Measurements from ENCODE around the gene HSPD1. TPM values are rescaled to one million over a fixed set of nuclear protein-coding genes. Genes with fewer than 3 reads are reported as not detected.

HSPD1 gene
- total RNA-seq = 82.0 and 125 TPM in 2 replicates

DNA sequence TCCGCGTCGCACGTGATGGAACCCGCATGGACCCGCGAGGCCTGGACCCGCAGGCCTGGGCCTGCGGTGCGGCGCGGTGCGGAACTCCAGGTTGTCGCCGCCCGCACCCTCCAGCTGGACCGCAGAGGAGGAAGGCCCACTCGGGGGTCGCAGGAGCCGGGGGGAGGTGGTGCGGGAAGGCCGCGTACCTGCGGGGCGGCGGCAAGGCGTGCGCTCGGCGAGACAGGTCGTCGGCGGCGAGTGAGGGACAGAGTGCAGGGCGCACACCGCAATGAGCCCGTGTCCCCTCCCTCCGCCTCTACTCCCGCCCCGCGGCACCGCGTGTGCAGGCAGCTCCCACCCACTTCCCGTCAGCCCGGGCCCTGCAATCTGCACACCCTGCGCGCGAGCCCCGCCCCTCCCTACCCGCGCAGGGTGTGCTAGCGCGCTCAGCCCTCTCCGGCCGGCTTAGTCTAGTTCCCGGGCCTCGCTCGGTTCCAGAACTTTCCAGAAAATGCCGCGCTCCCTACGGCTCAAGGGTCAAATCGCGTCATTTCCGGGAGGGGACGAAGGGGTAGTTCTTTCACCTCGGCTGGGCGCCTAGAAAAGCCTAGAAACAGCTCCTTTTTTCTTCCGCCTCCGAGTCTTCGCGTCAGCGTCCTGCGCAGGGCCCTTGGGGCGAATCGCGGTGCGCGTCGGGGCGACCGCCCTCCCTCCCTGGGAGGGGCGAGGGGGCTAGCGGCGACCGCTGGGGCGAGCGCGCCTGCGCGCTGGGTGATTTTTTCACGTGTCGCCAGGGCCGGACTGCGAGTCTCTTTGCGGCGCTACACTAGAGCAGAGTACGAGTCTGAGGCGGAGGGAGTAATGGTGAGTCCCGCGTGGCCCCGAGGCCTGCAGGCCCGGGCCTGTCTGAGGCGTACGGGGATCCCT is at the start of gene HSPD1, which contains the start of gene HSPE1:
Gene HSPD1, minus strand, starts transcription at position 247 of the 909 bp plus-strand sequence. CDS start 992 bp downstream, outside the sequence.
Gene HSPE1, plus strand, starts transcription at position 786 of the 909 bp plus-strand sequence. Its CDS starts 58 bp downstream, at position 844.

DNA sequence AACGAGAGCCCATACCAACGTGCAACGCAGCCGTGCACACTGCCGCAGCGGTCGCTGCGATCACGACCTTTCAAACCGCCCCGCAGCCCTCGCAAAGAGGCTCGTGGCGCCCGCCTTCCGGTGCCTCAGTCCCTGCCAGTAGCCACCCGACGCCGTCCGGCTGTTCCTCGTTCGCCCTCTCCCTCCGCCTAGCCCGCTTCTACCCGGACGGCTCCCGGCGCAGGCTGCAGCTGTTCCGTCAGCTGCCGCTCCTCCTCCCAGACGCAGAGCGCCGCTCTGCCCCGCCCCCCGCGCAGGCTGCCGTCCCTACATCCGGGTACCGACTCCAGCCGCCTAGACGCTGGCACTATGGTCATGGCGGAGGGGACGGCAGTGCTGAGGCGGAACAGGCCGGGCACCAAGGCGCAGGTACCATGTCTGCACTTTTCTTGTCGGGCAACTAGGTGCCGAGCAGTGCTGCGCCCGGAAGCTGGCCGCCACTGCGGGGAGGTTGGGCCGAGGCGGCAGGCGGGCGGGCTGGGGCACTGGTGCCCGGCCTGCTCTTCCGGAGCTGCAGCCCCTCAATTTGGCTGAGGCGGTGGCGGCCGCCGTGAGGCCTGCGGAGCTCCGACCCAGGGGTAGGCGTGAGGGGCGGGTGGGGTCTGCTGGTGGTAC is 16.2 kb upstream of the HSPD1 start, which contains the start of gene MOB4:
Gene MOB4, plus strand, starts transcription at position 328 of the 654 bp plus-strand sequence. Its CDS starts 21 bp downstream, at position 349.

DNA sequence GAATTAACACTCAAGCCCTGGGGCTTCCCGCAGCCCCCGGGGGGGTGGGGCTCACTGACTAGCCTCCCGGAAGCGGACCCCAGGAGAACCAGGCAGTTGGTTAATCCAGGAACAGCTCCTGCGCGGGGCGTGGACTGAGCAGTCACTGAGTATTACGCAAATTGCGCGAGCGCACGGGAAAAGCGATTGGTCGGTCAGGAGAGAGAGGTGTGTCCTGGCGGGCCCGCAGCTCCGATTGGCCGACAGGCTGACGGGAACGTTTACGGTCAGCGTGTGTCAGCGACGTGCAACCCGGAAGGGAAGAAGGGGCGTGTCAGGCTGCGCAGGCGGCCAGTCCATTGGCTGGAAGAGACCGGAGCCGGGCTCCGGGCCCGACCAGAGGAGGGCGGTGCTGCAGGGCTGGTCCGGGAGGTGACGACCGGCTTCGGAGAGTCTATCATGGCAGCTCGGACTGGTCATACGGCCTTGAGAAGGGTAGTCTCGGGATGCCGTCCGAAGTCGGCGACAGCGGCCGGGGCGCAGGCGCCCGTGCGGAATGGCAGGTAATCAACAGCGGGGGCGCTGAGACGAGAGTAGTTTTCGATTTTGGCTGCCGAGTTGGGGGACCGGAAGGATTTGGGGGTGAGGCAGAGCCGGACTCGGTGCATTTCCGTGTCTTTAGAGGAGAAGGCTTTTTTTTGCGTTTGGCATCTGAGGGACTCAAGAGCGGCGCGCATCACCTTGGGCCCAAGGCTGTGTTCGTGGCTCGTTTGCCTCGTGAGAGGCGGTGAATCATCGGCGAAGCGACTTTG is 46.3 kb downstream of the HSPD1 start, which contains the start of gene COQ10B:
Gene COQ10B, plus strand, starts transcription at position 430 of the 791 bp plus-strand sequence. Its CDS starts 9 bp downstream, at position 439.

Other genes starting within 250 kb of the HSPD1 start
- gene ANKRD44, start 189.1 kb downstream of the HSPD1 start, total RNA-seq = 6.9 and 9.5 TPM in 2 replicates
- gene SF3B1, start 64.8 kb downstream of the HSPD1 start, total RNA-seq = 220 TPM in 2 replicates
- 25.2 and 39.7 TPM in 2 replicates for gene COQ10B, start 46.3 kb downstream of the HSPD1 start, total RNA-seq
- 30.6 and 51.2 TPM in 2 replicates for gene HSPE1, start 539 bp upstream of the HSPD1 start, total RNA-seq
- 27.0 and 33.8 TPM in 2 replicates for gene MOB4, start 16.2 kb upstream of the HSPD1 start, total RNA-seq
- 7.3 and 14.0 TPM in 2 replicates for gene RFTN2, start 175.7 kb upstream of the HSPD1 start, total RNA-seq
- 4.1 and 6.3 TPM in 2 replicates for gene MARS2, start 205.5 kb upstream of the HSPD1 start, total RNA-seq